ENCODE measurements around the gene PTH1R.

DNA sequence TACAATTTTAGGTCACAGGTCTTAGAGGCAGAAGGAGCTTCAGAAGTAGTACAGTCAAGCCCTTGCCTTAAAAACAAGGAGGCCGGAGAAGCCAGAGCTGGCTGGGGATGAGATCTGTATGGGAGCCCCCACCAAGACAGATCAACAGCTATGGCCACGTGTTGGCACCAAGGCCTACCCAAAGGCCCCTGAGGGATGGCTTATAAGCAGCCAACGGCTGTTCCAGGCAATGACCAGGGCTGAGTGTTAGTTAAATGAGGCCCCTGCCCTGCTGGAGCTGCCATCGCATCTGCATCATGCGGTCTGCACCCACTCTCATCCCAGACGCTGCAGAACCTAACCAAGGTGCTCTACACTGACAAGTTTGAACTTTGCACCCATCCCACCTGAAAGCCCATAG is 55.7 kb downstream of the PTH1R start:
- TF ChIP-seq POLR2AphosphoS5 (IDR thresholded peaks at IDR 0.05; ENCODE audit: low read depth): no peak
- TF ChIP-seq, protein P1, sequence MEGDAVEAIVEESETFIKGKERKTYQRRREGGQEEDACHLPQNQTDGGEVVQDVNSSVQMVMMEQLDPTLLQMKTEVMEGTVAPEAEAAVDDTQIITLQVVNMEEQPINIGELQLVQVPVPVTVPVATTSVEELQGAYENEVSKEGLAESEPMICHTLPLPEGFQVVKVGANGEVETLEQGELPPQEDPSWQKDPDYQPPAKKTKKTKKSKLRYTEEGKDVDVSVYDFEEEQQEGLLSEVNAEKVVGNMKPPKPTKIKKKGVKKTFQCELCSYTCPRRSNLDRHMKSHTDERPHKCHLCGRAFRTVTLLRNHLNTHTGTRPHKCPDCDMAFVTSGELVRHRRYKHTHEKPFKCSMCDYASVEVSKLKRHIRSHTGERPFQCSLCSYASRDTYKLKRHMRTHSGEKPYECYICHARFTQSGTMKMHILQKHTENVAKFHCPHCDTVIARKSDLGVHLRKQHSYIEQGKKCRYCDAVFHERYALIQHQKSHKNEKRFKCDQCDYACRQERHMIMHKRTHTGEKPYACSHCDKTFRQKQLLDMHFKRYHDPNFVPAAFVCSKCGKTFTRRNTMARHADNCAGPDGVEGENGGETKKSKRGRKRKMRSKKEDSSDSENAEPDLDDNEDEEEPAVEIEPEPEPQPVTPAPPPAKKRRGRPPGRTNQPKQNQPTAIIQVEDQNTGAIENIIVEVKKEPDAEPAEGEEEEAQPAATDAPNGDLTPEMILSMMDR (IDR thresholded peaks at IDR 0.05; ENCODE audit: insufficient read depth, low read length): no peak
- no peak for TF ChIP-seq GABPA (IDR thresholded peaks at IDR 0.05; ENCODE audit: low read depth)
- no peak for TF ChIP-seq SPI1 (IDR thresholded peaks at IDR 0.05; ENCODE audit: borderline replicate concordance, low read depth)
- TF ChIP-seq, protein P2, sequence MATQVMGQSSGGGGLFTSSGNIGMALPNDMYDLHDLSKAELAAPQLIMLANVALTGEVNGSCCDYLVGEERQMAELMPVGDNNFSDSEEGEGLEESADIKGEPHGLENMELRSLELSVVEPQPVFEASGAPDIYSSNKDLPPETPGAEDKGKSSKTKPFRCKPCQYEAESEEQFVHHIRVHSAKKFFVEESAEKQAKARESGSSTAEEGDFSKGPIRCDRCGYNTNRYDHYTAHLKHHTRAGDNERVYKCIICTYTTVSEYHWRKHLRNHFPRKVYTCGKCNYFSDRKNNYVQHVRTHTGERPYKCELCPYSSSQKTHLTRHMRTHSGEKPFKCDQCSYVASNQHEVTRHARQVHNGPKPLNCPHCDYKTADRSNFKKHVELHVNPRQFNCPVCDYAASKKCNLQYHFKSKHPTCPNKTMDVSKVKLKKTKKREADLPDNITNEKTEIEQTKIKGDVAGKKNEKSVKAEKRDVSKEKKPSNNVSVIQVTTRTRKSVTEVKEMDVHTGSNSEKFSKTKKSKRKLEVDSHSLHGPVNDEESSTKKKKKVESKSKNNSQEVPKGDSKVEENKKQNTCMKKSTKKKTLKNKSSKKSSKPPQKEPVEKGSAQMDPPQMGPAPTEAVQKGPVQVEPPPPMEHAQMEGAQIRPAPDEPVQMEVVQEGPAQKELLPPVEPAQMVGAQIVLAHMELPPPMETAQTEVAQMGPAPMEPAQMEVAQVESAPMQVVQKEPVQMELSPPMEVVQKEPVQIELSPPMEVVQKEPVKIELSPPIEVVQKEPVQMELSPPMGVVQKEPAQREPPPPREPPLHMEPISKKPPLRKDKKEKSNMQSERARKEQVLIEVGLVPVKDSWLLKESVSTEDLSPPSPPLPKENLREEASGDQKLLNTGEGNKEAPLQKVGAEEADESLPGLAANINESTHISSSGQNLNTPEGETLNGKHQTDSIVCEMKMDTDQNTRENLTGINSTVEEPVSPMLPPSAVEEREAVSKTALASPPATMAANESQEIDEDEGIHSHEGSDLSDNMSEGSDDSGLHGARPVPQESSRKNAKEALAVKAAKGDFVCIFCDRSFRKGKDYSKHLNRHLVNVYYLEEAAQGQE (IDR thresholded peaks at IDR 0.05; ENCODE audit: insufficient replicate concordance, low read depth): no peak
